ENCODE data around the gene ITIH4.
"Not testable (repeated sequence)": the region's sequence is repeated elsewhere in the genome, so short reads cannot be mapped to it uniquely, and the experiment has no call there.

The ITIH4 gene

DNA sequence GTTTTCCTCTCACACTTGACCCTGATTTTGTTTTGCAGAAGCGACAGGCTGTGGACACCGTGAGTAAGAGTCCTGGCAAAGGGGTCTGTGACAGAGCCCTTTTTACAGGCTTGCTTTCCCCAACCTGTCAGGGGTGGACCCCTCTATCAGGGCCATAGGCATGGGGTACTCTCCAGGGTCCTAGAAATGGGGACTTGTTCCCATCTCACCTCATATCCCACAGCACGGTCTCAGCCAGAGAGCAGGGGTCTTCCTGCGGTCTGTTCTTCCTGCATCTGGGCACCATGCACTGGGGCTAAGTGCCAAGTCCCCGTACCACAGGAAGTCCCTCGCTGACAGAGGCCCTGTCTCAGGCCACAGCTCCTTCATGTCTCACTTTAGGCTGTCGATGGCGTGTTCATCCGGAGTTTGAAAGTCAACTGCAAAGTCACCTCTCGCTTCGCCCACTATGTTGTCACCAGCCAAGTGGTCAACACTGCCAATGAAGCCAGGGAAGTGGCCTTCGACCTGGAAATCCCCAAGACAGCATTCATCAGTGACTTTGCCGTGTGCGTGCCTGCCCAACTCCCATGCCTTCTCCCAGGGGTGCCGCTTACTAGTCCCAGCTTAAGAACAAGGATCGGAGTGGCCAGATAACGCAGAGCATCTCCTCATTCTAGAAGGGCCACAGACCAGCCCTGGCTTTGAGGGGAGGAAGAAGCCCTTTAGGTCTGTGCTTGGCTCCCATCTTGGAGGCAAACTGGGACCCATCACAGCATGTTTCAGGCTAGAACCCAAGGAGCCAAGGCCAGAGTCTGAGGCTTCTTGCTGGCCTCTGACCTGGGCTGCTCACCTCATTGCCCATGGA lies 52.3 kb downstream of the ITIH4 start:
- Histone ChIP-seq H4K20me1 (ENCODE audit: insufficient read depth, low read length) (no peaks in the 10 kb centered on the region), H2AFZ (ENCODE audit: low read depth, low read length) (no peak overlapping the region), H3K27me3 (ENCODE audit: insufficient read depth, low read length, poor library complexity) (peaks cover 6% of the 10 kb centered on the region), H3K9me3 (ENCODE audit: insufficient read depth, low read length, severe bottlenecking) (no peaks in the 10 kb centered on the region), H3K79me2 (ENCODE audit: insufficient read depth, low read length) (no peaks in the 10 kb centered on the region), H3K4me3 (ENCODE audit: low read depth in 1 of 2, low read length in 2 of 2) (no peak overlapping the region), H3K4me2 (ENCODE audit: insufficient read depth, low read length) (no peak overlapping the region), H3K9ac (ENCODE audit: low read depth, low read length) (no peak overlapping the region), H3K4me1 (ENCODE audit: insufficient read depth, low read length) (no peaks in the 10 kb centered on the region), H3K27ac (ENCODE audit: low read length) (no peak overlapping the region), H3K36me3 (ENCODE audit: insufficient read depth, low read length) (no peaks in the 10 kb centered on the region)
- TF ChIP-seq, protein P1, sequence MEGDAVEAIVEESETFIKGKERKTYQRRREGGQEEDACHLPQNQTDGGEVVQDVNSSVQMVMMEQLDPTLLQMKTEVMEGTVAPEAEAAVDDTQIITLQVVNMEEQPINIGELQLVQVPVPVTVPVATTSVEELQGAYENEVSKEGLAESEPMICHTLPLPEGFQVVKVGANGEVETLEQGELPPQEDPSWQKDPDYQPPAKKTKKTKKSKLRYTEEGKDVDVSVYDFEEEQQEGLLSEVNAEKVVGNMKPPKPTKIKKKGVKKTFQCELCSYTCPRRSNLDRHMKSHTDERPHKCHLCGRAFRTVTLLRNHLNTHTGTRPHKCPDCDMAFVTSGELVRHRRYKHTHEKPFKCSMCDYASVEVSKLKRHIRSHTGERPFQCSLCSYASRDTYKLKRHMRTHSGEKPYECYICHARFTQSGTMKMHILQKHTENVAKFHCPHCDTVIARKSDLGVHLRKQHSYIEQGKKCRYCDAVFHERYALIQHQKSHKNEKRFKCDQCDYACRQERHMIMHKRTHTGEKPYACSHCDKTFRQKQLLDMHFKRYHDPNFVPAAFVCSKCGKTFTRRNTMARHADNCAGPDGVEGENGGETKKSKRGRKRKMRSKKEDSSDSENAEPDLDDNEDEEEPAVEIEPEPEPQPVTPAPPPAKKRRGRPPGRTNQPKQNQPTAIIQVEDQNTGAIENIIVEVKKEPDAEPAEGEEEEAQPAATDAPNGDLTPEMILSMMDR (IDR thresholded peaks at IDR 0.05; ENCODE audit: borderline replicate concordance, extremely low read depth, low read length, poor library complexity, severe bottlenecking), result no peak
- no peak for TF ChIP-seq EZH2 (IDR thresholded peaks at IDR 0.05; ENCODE audit: borderline replicate concordance, low read depth, low read length, severe bottlenecking)
- no peak for DNase-seq
- ATAC-seq (ENCODE audit: insufficient read depth, low read depth), result no peak

DNA sequence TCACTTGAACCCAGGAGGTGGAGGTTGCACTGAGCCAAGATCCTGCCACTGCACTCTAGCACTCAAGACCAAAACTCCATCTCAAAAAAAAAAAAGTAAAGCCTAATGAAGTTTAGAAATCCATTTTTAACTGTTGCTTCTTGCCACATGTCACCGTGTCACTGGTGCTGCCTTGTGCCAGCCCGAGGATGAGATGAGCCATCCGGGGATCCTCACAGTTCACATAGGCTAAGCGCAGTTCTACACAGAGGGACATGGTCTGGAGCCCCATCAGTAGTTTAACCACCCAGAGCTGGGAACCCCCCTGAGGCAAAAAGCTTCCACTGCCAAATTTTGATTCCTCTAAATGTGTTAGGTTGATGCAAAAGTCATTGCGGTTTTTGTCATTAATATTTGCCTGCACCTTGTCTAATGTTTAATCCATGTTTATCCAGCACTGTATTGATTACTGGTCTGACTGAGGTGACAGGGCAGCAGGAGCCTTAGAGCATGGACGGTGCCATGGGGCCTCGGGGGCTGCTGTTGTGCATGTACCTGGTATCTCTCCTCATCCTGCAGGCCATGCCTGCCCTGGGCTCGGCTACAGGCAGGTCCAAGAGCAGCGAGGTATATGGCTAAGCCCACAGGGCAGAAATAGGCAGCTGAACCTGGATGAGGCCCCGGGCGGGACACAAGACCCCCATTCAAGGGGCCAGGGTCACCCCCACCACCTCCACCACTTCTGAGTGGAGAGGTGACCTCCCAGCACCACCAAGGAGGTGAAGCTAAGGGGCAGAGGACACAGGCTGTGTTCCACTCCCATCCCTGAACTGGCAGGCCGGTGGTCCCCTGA lies 53.1 kb downstream of the ITIH4 start, which contains the start of gene ITIH1:
TSS of gene ITIH1 (plus strand) at position 473 of the 832 bp plus-strand sequence. CDS start at position 490, 17 bp downstream.
- no peaks in the 10 kb centered on the region for H3K4me1 ChIP-seq (ENCODE audit: insufficient read depth, low read length)

DNA sequence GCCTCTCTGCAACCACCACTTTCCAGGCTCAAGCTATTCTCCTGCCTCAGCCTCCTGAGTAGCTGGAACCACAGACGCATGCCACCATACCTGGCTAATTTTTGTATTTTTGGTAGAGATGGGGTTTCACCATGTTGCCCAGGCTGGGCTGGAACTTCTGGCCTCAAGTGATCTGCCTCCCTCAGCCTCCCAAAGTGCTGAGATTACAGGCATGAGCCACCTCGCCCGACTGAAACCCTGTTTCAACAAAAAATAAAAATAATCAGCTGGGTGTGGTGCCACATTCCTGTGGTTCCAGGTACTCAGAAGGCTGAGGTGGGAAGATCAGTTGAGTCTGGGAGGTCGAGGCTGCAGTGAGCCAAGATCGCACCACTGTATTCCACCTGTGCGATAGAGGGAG lies 54.0 kb downstream of the ITIH4 start:
- H3K9ac ChIP-seq (ENCODE audit: low read depth, low read length); H3K79me2 ChIP-seq (ENCODE audit: insufficient read depth, low read length); H2AFZ ChIP-seq (ENCODE audit: low read depth, low read length); DNase-seq; ATAC-seq (ENCODE audit: insufficient read depth, low read depth); H3K4me2 ChIP-seq (ENCODE audit: insufficient read depth, low read length); H3K4me3 ChIP-seq (ENCODE audit: low read depth in 1 of 2, low read length in 2 of 2); H3K36me3 ChIP-seq (ENCODE audit: insufficient read depth, low read length); H3K27ac ChIP-seq (ENCODE audit: low read length); H3K27me3 ChIP-seq (ENCODE audit: insufficient read depth, low read length, poor library complexity); H3K4me1 ChIP-seq (ENCODE audit: insufficient read depth, low read length); H3K9me3 ChIP-seq (ENCODE audit: insufficient read depth, low read length, severe bottlenecking); H4K20me1 ChIP-seq (ENCODE audit: insufficient read depth, low read length): not testable (repeated sequence)

More for the DNA sequence above, 53.1 kb downstream of the ITIH4 start, which contains the start of gene ITIH1:
- H3K9ac ChIP-seq (ENCODE audit: low read depth, low read length), result no peak within 1 kb of the TSS
- H3K36me3 ChIP-seq (ENCODE audit: insufficient read depth, low read length), result no peaks in the 10 kb centered on the region
- no peak for DNase-seq
- H3K4me3 ChIP-seq (ENCODE audit: low read depth in 1 of 2, low read length in 2 of 2), result no peak within 1 kb of the TSS
- H3K9me3 ChIP-seq (ENCODE audit: insufficient read depth, low read length, severe bottlenecking), result no peaks in the 10 kb centered on the region
- no peak for ATAC-seq (ENCODE audit: insufficient read depth, low read depth)
- H3K4me2 ChIP-seq (ENCODE audit: insufficient read depth, low read length), result no peak within 1 kb of the TSS
- no peak within 1 kb of the TSS for H2AFZ ChIP-seq (ENCODE audit: low read depth, low read length)
- H3K79me2 ChIP-seq (ENCODE audit: insufficient read depth, low read length), result no peaks in the 10 kb centered on the region
- H3K27me3 ChIP-seq (ENCODE audit: insufficient read depth, low read length, poor library complexity), result peaks cover 6% of the 10 kb centered on the region
- H3K27ac ChIP-seq (ENCODE audit: low read length), result no peak within 1 kb of the TSS
- no peak for TF ChIP-seq EZH2 (IDR thresholded peaks at IDR 0.05; ENCODE audit: borderline replicate concordance, low read depth, low read length, severe bottlenecking)
- TF ChIP-seq, protein P1 (IDR thresholded peaks at IDR 0.05; ENCODE audit: borderline replicate concordance, extremely low read depth, low read length, poor library complexity, severe bottlenecking), result no peak
- no peaks in the 10 kb centered on the region for H4K20me1 ChIP-seq (ENCODE audit: insufficient read depth, low read length)

DNA sequence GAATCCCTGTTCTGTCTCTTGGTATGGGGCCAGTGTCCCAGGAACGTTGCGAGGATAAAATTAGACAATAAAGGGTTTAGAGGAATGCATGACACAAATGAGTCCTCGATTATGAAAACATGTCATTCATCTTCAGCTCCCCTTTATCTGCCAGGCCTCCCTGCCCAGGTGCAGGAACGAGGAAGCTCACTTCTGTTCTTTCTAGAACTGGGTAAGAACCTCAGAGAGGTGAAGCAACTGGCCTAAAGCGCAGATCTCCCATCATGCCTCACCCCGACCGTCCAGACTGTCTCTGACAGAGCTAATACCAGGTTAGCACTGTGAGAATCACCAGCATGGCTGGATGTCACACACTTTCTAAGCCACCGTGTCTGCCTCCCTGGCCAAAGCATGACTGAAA lies 54.6 kb downstream of the ITIH4 start:
- Histone ChIP-seq H2AFZ (ENCODE audit: low read depth, low read length) (no peak overlapping the region), H3K9me3 (ENCODE audit: insufficient read depth, low read length, severe bottlenecking) (no peaks in the 10 kb centered on the region)

More for the DNA sequence above, 54.6 kb downstream of the ITIH4 start:
- H3K27ac ChIP-seq (ENCODE audit: low read length), result no peak overlapping the region
- H3K27me3 ChIP-seq (ENCODE audit: insufficient read depth, low read length, poor library complexity), result peaks cover 6% of the 10 kb centered on the region
- no peak overlapping the region for H3K4me3 ChIP-seq (ENCODE audit: low read depth in 1 of 2, low read length in 2 of 2)
- no peak overlapping the region for H3K9ac ChIP-seq (ENCODE audit: low read depth, low read length)
- ATAC-seq (ENCODE audit: insufficient read depth, low read depth) (no peak), DNase-seq (no peak)
- no peak overlapping the region for H3K4me2 ChIP-seq (ENCODE audit: insufficient read depth, low read length)
- peaks cover 9% of the 10 kb centered on the region for H3K4me1 ChIP-seq (ENCODE audit: insufficient read depth, low read length)
- H3K79me2 ChIP-seq (ENCODE audit: insufficient read depth, low read length), result peaks cover 3% of the 10 kb centered on the region; the same call in 1 of the 2 replicates
- TF ChIP-seq, protein P1 (IDR thresholded peaks at IDR 0.05; ENCODE audit: borderline replicate concordance, extremely low read depth, low read length, poor library complexity, severe bottlenecking), result no peak
- no peak for TF ChIP-seq EZH2 (IDR thresholded peaks at IDR 0.05; ENCODE audit: borderline replicate concordance, low read depth, low read length, severe bottlenecking)
- H3K36me3 ChIP-seq (ENCODE audit: insufficient read depth, low read length), result no peaks in the 10 kb centered on the region
- no peaks in the 10 kb centered on the region for H4K20me1 ChIP-seq (ENCODE audit: insufficient read depth, low read length)

Measured in DND-41 (cell line).